Coronary artery (tissue), 2 donors: ENCODE measurements around the gene RALGAPB.
"Not testable (repeated sequence)": the region's sequence is repeated elsewhere in the genome, so short reads cannot be mapped to it uniquely, and the experiment has no call there.

Source experiments
- DNase-seq: peaks from one replicate; pipeline ENCODE4 v3.0.0-alpha.2; 2017; ENCODE audit warnings: low spot score
- H3K27ac ChIP-seq, 2 donors: fragments of 200-600 bp; sonication (generic); one replicate each; pipeline ENCODE4 v1.5.1; 2016 to 2019
- H3K4me3 ChIP-seq: fragments of 200-600 bp; sonication (generic); 2 replicates; pipeline ENCODE4 v1.5.1; 2016; ENCODE audit warnings: mild to moderate bottlenecking, moderate library complexity
- CTCF ChIP-seq: fragments of 200-600 bp; sonication (generic); IDR thresholded peaks from one replicate; pipeline ENCODE4 v1.5.1; 2019; ENCODE audit warnings: antibody characterized with exemption

The RALGAPB gene

GRCh38 chr20:38497246-38497935 lies 24.7 kb downstream of the RALGAPB start:
- no peak for DNase-seq
- no peak overlapping the region for H3K27ac ChIP-seq
- no peak for TF ChIP-seq CTCF

GRCh38 chr20:38498909-38499308 lies 26.3 kb downstream of the RALGAPB start:
- H3K4me3 ChIP-seq, result no peak overlapping the region
- no peak overlapping the region for H3K27ac ChIP-seq
- TF ChIP-seq CTCF, result no peak
- DNase-seq, result no peak

More at GRCh38 chr20:38497246-38497935, 24.7 kb downstream of the RALGAPB start:
- no peak overlapping the region for H3K4me3 ChIP-seq

GRCh38 chr20:38499366-38499765 lies 26.7 kb downstream of the RALGAPB start:
- TF ChIP-seq CTCF, result no peak
- Histone ChIP-seq H3K27ac (no peak overlapping the region), H3K4me3 (no peak overlapping the region)
- no peak for DNase-seq

- Histone ChIP-seq H3K4me3 (no peak overlapping the region), H3K27ac (no peak overlapping the region)
- no peak for TF ChIP-seq CTCF
- DNase-seq, result no peak
Measured at GRCh38 chr20:38501858-38502436, 29.3 kb downstream of the RALGAPB start.

- TF ChIP-seq CTCF, result no peak
- DNase-seq, result no peak
- H3K4me3 ChIP-seq, result no peak overlapping the region
- H3K27ac ChIP-seq, result no peak overlapping the region
Measured at GRCh38 chr20:38504368-38505090, 31.9 kb downstream of the RALGAPB start.

- TF ChIP-seq CTCF, result no peak
- Histone ChIP-seq H3K27ac (no peak overlapping the region), H3K4me3 (no peak overlapping the region)
- no peak for DNase-seq
Measured at GRCh38 chr20:38505091-38505455, 32.4 kb downstream of the RALGAPB start.

GRCh38 chr20:38511726-38512125 lies 39.1 kb downstream of the RALGAPB start:
- DNase-seq, H3K4me3 ChIP-seq, H3K27ac ChIP-seq: not testable (repeated sequence)
